ENCODE data around the gene ASTN2.

The ASTN2 gene

GRCh38 chr9:116491659-116492058 lies 923.2 kb downstream of the ASTN2 start:
- no peak overlapping the region for H3K4me3 ChIP-seq (ENCODE audit: insufficient read length, low read depth)
- H3K27me3 ChIP-seq (ENCODE audit: insufficient read depth, insufficient read length), result no peaks in the 10 kb centered on the region
- peaks cover 4% of the 10 kb centered on the region for H3K36me3 ChIP-seq (ENCODE audit: insufficient read depth, insufficient read length, low read length)
- TF ChIP-seq ZNF274 (IDR thresholded peaks at IDR 0.05; ENCODE audit: low read depth, low read length) (no peak), SUZ12 (IDR thresholded peaks at IDR 0.05; ENCODE audit: extremely low read depth, insufficient read depth, insufficient read length) (no peak), YY1 (IDR thresholded peaks at IDR 0.05; ENCODE audit: insufficient read depth, insufficient read length) (no peak)
- H3K9me3 ChIP-seq (ENCODE audit: insufficient read depth, low read length), result no peaks in the 10 kb centered on the region
- peaks cover 10% of the 10 kb centered on the region for H3K4me1 ChIP-seq (ENCODE audit: insufficient read depth, insufficient read length)
- no peak for DNase-seq (ENCODE audit: low read depth, low spot score)
- no peak overlapping the region for H3K9ac ChIP-seq (ENCODE audit: insufficient read length, low read depth)

- DNase-seq (ENCODE audit: low read depth, low spot score), result no peak
- H3K9ac ChIP-seq (ENCODE audit: insufficient read length, low read depth), result no peak overlapping the region
- H3K9me3 ChIP-seq (ENCODE audit: insufficient read depth, low read length), result no peaks in the 10 kb centered on the region
- no peaks in the 10 kb centered on the region for H3K27me3 ChIP-seq (ENCODE audit: insufficient read depth, insufficient read length)
- TF ChIP-seq SUZ12 (IDR thresholded peaks at IDR 0.05; ENCODE audit: extremely low read depth, insufficient read depth, insufficient read length), result no peak
- TF ChIP-seq YY1 (IDR thresholded peaks at IDR 0.05; ENCODE audit: insufficient read depth, insufficient read length), result no peak
- no peak for TF ChIP-seq ZNF274 (IDR thresholded peaks at IDR 0.05; ENCODE audit: low read depth, low read length)
- H3K4me3 ChIP-seq (ENCODE audit: insufficient read length, low read depth), result no peak overlapping the region
- H3K36me3 ChIP-seq (ENCODE audit: insufficient read depth, insufficient read length, low read length), result peaks cover 4% of the 10 kb centered on the region
- H3K4me1 ChIP-seq (ENCODE audit: insufficient read depth, insufficient read length), result peaks cover 10% of the 10 kb centered on the region
Measured at GRCh38 chr9:116491219-116491618, 923.6 kb downstream of the ASTN2 start.

- H3K36me3 ChIP-seq (ENCODE audit: insufficient read depth, insufficient read length, low read length), result peaks cover 4% of the 10 kb centered on the region
- TF ChIP-seq ZNF274 (IDR thresholded peaks at IDR 0.05; ENCODE audit: low read depth, low read length) (no peak), SUZ12 (IDR thresholded peaks at IDR 0.05; ENCODE audit: extremely low read depth, insufficient read depth, insufficient read length) (no peak), YY1 (IDR thresholded peaks at IDR 0.05; ENCODE audit: insufficient read depth, insufficient read length) (no peak)
- no peaks in the 10 kb centered on the region for H3K9me3 ChIP-seq (ENCODE audit: insufficient read depth, low read length)
- peaks cover 10% of the 10 kb centered on the region for H3K4me1 ChIP-seq (ENCODE audit: insufficient read depth, insufficient read length)
- no peak overlapping the region for H3K9ac ChIP-seq (ENCODE audit: insufficient read length, low read depth)
- DNase-seq (ENCODE audit: low read depth, low spot score), result no peak
- H3K4me3 ChIP-seq (ENCODE audit: insufficient read length, low read depth), result no peak overlapping the region
- H3K27me3 ChIP-seq (ENCODE audit: insufficient read depth, insufficient read length), result no peaks in the 10 kb centered on the region
Measured at GRCh38 chr9:116490321-116490720, 924.5 kb downstream of the ASTN2 start.

GRCh38 chr9:116488373-116488772 lies 926.5 kb downstream of the ASTN2 start:
- no peak overlapping the region for H3K9ac ChIP-seq (ENCODE audit: insufficient read length, low read depth)
- H3K36me3 ChIP-seq (ENCODE audit: insufficient read depth, insufficient read length, low read length), result peaks cover 4% of the 10 kb centered on the region
- H3K4me1 ChIP-seq (ENCODE audit: insufficient read depth, insufficient read length), result peaks cover 4% of the 10 kb centered on the region
- no peaks in the 10 kb centered on the region for H3K27me3 ChIP-seq (ENCODE audit: insufficient read depth, insufficient read length)
- DNase-seq (ENCODE audit: low read depth, low spot score), result no peak
- H3K4me3 ChIP-seq (ENCODE audit: insufficient read length, low read depth), result no peak overlapping the region
- TF ChIP-seq SUZ12 (IDR thresholded peaks at IDR 0.05; ENCODE audit: extremely low read depth, insufficient read depth, insufficient read length) (no peak), ZNF274 (IDR thresholded peaks at IDR 0.05; ENCODE audit: low read depth, low read length) (no peak), YY1 (IDR thresholded peaks at IDR 0.05; ENCODE audit: insufficient read depth, insufficient read length) (no peak)
- no peaks in the 10 kb centered on the region for H3K9me3 ChIP-seq (ENCODE audit: insufficient read depth, low read length)

GRCh38 chr9:116484492-116485061 lies 930.3 kb downstream of the ASTN2 start:
- no peak for DNase-seq (ENCODE audit: low read depth, low spot score)
- no peak overlapping the region for H3K4me3 ChIP-seq (ENCODE audit: insufficient read length, low read depth)
- H3K4me1 ChIP-seq (ENCODE audit: insufficient read depth, insufficient read length), result peaks cover 5% of the 10 kb centered on the region
- H3K9ac ChIP-seq (ENCODE audit: insufficient read length, low read depth), result no peak overlapping the region
- TF ChIP-seq SUZ12 (IDR thresholded peaks at IDR 0.05; ENCODE audit: extremely low read depth, insufficient read depth, insufficient read length), result no peak
- no peak for TF ChIP-seq ZNF274 (IDR thresholded peaks at IDR 0.05; ENCODE audit: low read depth, low read length)
- no peak for TF ChIP-seq YY1 (IDR thresholded peaks at IDR 0.05; ENCODE audit: insufficient read depth, insufficient read length)
- H3K36me3 ChIP-seq (ENCODE audit: insufficient read depth, insufficient read length, low read length), result peaks cover 4% of the 10 kb centered on the region
- no peaks in the 10 kb centered on the region for H3K27me3 ChIP-seq (ENCODE audit: insufficient read depth, insufficient read length)
- no peaks in the 10 kb centered on the region for H3K9me3 ChIP-seq (ENCODE audit: insufficient read depth, low read length)

- no peak for DNase-seq (ENCODE audit: low read depth, low spot score)
- Histone ChIP-seq H3K27me3 (ENCODE audit: insufficient read depth, insufficient read length) (no peaks in the 10 kb centered on the region), H3K9ac (ENCODE audit: insufficient read length, low read depth) (no peak overlapping the region), H3K36me3 (ENCODE audit: insufficient read depth, insufficient read length, low read length) (peaks cover 4% of the 10 kb centered on the region), H3K9me3 (ENCODE audit: insufficient read depth, low read length) (no peaks in the 10 kb centered on the region), H3K4me3 (ENCODE audit: insufficient read length, low read depth) (no peak overlapping the region), H3K4me1 (ENCODE audit: insufficient read depth, insufficient read length) (peaks cover 5% of the 10 kb centered on the region)
- no peak for TF ChIP-seq ZNF274 (IDR thresholded peaks at IDR 0.05; ENCODE audit: low read depth, low read length)
- no peak for TF ChIP-seq YY1 (IDR thresholded peaks at IDR 0.05; ENCODE audit: insufficient read depth, insufficient read length)
- no peak for TF ChIP-seq SUZ12 (IDR thresholded peaks at IDR 0.05; ENCODE audit: extremely low read depth, insufficient read depth, insufficient read length)
Measured at GRCh38 chr9:116483622-116484491, 931.0 kb downstream of the ASTN2 start.

GRCh38 chr9:116482740-116483139 lies 932.1 kb downstream of the ASTN2 start:
- H3K9ac ChIP-seq (ENCODE audit: insufficient read length, low read depth), result no peak overlapping the region
- no peaks in the 10 kb centered on the region for H3K27me3 ChIP-seq (ENCODE audit: insufficient read depth, insufficient read length)
- DNase-seq (ENCODE audit: low read depth, low spot score), result no peak
- peaks cover 5% of the 10 kb centered on the region for H3K4me1 ChIP-seq (ENCODE audit: insufficient read depth, insufficient read length)
- TF ChIP-seq SUZ12 (IDR thresholded peaks at IDR 0.05; ENCODE audit: extremely low read depth, insufficient read depth, insufficient read length) (no peak), ZNF274 (IDR thresholded peaks at IDR 0.05; ENCODE audit: low read depth, low read length) (no peak), YY1 (IDR thresholded peaks at IDR 0.05; ENCODE audit: insufficient read depth, insufficient read length) (no peak)
- no peak overlapping the region for H3K4me3 ChIP-seq (ENCODE audit: insufficient read length, low read depth)
- H3K36me3 ChIP-seq (ENCODE audit: insufficient read depth, insufficient read length, low read length), result peaks cover 4% of the 10 kb centered on the region
- no peaks in the 10 kb centered on the region for H3K9me3 ChIP-seq (ENCODE audit: insufficient read depth, low read length)

Measured in NT2/D1 (cell line).